D341Med (cell line): ENCODE results near the gene NNAT.

Experiments used
- DNase-seq: peaks from one replicate; pipeline ENCODE4 v3.0.0; 2012; ENCODE audit warnings: low spot score

Gene NNAT

DNA sequence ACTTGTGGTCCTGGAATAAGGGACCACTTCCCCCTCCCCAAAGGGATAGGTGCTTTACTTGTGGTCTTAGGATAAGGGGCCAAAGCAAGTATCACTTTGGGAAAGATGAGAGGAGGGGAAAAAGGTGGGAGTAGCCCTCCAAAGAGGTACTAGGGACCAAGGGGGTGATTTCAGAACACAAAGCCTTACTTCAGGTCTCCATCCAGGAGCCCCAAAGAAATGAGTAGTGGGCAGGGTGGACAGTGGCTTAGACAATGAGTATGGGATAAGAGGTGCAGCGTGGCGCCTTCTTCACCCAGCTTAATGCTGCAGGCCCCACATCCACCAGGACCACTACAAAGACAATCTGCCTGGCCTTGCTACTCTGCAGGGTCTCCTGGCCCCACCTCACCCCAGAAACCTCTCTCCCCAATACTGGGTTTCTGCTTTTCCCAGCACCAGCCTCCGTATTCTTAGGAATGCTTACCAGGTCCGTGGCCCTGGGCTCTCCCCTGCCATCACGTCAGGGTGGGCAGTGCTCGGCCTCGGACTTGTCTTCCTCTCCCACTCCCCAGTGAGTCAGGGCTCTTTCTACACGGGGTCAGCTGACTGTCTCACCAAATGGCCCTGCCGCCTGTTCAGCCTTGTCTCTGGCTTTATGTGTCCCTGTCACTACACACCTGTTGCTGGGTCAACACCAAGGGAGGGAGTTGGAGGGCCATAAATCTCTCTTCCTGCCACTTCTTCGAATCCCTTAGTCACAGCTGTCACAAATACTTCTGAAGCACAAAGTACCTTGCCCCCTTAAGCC is 3.1 kb downstream of the NNAT start:
- peak; percentile 3 for DNase-seq

DNA sequence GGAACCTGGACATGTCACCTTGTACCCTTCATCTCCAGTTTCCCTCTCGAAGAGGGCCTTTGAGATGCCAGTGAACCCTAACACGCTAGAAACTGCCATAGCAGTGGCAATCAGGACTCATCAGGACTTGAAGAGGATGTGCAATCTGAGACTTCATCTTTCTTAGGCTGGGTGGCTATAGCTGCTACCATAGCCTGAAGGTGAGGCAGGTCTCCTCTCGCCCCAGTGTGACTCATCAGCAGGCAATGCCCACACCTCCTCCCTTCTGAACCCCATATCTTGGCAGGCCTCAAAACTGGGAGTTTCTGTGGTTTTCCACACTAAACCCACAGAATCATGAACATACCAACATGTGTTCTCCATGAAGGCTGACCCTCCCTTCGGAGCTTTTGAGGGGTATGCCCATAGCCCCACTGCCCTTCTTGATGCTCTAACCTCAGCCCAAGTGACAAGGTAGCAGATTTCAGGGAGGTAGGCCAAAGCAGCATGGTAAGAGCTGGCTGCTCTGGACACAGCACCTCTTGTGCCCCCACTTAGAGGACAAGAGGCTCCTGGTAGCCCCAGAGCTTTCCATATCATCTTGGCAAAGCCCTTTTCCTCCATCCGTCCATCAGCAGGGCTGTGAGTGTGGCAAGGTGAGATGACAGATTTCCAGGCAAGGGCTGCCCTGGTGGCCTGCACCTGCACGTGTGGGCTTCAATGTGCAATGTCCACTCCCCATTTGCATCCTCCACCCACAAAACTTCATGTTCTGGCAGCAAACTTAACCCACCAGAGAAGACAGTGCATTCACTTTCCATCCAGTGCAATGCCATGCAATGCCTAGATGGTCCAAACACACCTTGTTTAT is 4.0 kb downstream of the NNAT start:
- DNase-seq, result peak; percentile 10

DNA sequence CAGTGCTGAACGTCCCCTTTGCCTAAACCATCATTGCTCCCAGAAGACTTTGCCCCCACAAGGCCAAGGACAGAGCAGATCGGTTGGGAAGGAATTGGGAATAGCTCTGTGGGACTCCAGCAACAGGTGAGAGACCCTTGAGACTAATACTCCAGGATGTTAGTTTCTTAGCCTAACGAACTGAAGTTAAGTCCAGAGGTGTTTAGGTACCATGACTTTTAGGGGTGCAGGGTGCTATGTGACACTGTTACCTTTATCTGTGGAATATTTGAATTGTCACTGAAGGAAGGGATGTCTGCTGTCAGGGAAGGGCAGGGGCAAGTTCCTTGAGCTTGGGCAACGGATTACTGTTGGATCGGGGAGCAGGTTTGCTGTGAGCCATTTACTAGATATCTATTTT is 4.8 kb downstream of the NNAT start:
- peak; percentile 7 for DNase-seq

DNA sequence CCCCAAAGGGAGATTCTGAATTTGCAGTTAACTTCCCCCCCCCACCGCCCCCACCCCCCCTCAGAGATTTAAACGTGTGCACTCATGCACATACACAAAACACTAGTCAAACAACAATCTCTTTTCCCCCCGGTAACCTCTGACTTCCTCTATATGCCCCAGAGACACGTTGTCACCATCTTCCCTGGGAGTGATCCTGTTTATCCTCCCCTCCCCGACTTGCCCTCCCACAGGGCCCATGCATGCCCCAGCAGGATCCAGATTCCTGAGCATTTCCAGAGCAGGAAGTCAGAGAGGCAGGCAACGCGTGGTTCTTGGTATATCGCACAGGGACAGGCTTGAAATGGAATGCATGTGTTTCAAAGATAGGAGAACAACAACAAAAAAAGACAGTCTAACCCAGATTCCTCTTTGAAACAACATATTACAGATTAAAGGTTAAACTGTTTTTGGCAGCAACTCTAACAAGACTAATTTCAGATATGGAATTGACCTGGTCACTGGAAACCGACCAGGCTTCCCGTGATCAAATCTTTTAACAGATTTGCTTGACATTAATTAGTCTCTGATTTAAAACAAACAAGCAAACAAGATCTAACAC is 5.3 kb downstream of the NNAT start:
- peak; percentile 51 for DNase-seq

DNA sequence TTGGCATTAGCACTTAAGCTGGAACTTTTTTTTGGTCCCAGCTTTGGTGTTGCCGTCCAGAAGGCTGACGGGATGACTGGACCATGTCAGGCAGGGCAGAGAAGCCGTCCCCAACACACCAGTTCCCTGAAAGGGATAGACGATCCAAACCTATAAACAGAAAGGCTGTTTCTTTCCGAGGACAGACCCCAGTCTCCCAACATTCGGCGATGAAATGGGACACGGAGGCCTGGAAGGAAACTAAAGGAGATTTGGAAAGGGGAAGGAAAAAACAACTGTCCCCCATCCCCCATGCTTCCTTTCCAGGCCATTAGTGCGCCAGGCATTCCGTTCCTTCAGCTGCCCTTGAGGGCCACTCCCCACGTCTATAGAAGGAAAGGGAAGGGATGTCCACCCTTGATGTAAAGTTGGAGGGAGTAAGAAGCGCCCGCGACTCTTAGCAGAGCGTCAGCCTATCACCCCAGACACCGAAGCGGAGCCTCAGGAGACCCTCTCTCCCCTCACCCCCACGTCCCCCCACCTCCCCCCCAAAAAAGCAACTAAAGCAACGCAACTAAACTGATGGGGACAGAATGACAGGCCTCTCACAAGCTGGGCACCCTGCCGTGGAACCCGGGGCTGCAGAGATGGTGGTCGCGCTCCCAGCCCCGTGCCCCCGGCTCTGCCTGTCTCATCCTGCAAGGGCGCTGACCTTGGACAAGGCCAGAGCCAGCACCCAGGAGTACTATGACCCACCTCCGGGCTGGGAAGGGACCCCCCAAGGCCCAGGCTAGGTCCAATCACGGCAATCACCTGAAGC is 6.0 kb downstream of the NNAT start:
- peak; percentile 22 for DNase-seq

GRCh38 chr20:37527638-37528445 is 6.8 kb downstream of the NNAT start, which contains the start of gene BLCAP:
Gene BLCAP, minus strand, starts transcription at chr20:37527876. Its CDS starts 8,702 bp downstream, at chr20:37519174.
- peak; percentile 97 for DNase-seq

DNA sequence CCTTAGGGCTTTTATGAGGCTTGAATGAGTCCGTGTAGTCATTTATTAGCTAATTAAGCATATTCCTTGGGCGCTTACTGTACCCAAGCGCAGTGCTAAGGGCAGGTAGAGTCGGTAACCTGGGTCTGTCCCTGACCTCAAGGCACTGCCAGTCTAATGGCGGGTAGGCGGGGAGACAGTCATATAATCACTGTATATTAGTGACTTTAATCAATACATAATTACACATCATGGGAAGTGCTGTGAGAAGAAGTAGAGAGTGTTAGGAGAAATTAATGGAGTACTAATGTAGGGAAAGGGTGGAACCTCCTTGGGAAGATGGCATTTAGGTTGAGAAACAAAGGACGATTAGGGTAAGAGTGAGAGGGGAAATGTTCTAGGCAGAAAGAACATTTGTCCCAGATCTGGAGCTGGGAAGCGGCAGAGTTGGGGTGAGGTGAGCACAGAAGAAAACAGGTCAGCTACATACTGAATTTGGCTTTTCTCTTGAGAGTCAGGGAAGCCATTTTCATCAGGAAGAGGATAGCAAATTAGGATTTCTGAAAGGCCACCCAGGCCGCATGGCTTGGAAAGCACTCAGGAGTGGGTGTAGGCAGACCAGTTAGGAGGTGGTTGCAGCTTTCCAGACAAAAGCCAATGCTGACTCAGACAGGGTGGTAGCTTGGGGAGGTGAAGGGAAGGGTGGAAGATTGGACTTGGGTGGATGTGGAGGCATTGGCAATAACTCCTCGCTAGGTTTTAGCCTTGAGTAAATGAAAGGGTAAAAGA is 7.6 kb downstream of the NNAT start:
- DNase-seq, result peak; percentile 9

GRCh38 chr20:37529214-37529967 is 8.3 kb downstream of the NNAT start:
- DNase-seq, result peak; percentile 7

DNA sequence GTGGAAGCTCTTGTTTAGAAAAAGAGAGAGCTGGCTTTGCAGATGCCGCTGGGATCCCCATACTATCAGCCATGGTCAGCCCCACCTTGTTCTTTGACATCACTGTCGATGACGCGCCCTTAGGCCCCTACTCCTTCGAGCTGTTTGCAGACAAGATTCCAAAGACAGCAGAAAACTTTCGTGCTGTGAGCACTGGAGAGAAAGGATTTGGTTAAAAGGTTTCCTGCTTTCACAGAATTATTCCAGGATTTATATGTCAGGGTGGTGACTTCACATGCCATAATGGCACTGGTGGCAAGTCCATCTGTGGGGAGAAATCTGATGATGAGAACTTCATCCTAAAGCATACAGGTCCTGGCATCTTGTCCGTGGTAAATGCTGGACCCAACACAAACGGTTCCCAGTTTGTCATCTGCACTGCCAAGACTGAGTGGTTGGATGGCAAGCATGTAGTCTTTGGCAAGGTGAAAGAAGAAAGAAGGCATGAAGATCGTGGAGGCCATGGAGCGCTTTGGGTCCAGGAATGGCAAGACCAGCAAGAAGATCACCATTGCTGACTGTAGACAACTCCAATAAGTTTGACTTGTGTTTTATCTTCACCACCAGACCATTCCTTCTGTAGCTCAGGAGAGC is 9.0 kb downstream of the NNAT start:
- DNase-seq, result no peak

- DNase-seq, result no peak
Observed at GRCh38 chr20:37530696-37531095, 9.6 kb downstream of the NNAT start.

DNA sequence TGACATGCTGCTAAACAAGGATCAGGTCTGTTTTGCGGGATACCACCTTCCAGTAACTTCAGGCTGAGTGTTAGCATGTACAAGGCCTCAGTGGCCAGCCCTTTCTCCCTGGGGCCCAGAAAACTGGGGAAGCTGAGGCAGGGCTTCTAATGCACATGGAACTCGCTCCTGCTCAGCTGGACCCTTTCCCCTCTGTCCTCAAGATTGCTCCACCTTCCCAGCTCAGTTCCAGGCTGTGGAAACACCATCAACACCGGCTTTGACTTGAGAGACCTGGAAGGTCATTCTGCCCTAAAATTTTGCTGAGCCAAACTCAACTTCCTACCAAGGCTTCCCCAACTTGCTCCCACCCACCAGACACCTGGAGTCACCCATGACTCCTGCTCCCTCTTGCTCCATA is 10.8 kb downstream of the NNAT start:
- no peak for DNase-seq

DNA sequence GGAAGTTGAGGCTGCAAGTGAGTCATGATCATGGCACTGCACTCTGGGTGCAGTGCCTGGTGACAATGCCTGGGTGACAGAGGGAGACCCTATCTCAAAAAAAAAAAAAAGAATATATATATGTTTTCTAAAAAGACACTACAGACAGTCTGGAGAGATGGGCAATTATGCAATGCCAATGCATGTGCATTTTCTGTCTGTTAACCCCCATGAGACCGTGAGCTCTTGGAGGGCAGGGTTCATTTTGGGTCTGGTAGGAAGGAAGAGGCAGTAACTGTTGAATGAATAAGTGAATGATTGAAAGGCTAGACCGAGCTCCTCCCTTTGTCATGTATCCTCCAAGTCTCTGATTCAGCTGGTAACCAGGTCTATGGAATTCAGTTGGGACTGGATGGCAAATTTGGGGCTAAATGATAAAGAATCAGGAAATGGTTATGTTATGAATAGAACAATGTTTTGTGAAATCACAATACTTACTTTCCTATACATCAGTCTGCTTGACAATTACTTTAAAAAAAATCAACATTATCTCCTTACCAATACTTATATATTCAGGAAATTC is 12.2 kb downstream of the NNAT start:
- no peak for DNase-seq

DNA sequence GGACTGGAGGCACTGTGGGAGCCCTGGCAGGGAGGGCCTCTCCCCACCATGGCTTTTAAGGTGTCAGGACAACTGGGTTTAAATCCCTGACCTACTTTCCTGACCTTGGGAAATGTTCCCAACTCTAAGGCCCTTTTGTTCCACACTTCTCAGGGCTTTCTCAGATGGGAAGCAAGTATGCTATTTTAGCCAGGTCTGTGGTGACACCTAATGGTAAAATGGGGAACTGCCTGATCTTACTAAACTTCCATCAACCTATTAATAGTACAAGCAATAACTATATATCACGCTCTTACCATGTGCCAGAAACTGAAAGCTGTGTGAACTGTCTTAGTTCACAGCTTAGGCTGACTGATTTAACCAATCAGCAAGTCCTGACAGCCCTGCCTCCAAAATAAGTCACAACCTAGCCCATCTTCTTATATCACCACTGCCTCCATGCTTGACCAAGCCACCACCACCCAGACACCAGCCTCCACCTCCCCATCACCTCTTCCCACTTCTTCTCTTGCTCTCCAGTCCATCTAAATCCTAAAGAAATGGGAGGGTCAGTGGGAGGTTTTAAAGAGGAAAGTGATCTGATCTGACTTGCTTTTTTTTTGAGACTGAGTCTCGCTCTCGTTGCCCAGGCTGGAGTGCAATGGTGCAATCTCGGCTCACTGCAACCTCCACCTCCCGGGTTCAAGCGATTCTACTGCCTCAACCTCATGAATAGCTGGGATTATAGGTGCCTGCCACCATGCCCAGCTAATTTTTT is 13.5 kb downstream of the NNAT start:
- DNase-seq, result peak; percentile 54

GRCh38 chr20:37535443-37536132 is 14.5 kb downstream of the NNAT start:
- DNase-seq, result no peak

- DNase-seq, result no peak
Observed at GRCh38 chr20:37537505-37537904, 16.5 kb downstream of the NNAT start.

DNA sequence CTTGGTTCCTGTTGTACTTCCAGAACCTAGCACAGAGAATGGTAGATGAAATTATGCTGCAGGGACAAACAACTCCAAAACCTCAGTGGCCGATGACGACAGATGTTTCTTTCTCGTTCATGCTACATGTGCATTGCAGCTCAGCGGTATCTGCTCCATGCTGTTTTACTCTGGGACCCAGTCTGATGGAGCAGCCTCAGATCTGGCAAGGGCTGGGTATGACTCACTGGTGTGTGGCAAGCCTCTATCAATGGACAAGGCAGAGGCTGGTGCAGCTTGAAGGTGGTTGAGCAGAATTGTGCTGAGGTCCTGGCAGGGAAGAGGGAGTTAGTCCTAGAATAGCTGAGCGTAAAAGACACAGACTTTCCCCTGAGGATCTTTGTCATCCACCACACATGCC is 17.0 kb downstream of the NNAT start:
- no peak for DNase-seq

DNA sequence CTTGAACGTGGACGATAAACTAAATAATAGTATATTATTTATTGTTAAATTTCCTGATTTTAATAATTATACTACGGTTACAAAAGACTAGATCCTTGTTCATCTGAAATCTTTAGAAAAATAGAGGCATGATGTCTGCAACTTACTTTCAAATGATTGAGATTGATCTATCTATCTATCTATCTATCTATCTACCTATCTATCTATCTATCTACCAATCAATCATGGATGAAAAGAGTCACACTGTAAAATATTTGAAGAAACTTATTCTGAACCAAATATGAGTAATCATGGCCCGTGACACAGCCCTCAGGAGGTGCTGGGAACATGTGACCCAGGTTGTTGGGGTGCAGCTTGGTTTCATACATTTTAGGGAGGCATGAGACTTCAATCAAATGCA is 18.4 kb downstream of the NNAT start:
- no peak for DNase-seq
